Mesendoderm (in vitro differentiated cells): ENCODE measurements around the gene CUZD1.

Experiments
- DNase-seq: peaks from one replicate; pipeline ENCODE4 v3.0.0; 2013
- H2AK5ac ChIP-seq: 2 replicates; pipeline ENCODE4 v1.6.1; 2013; ENCODE audit warnings: low read length, inconsistent platforms
- H2BK120ac ChIP-seq: 2 replicates; pipeline ENCODE4 v1.6.1; 2013; ENCODE audit warnings: low read depth, mild to moderate bottlenecking, low read length, moderate library complexity, mixed read lengths
- H2BK15ac ChIP-seq: replicated peaks from 2 replicates; pipeline ENCODE4 v1.6.1; 2013; ENCODE audit warnings: low read depth, mild to moderate bottlenecking, moderate library complexity
- H2BK5ac ChIP-seq: 2 replicates; pipeline ENCODE4 v1.6.1; 2013; ENCODE audit warnings: low read length, inconsistent platforms
- H3K18ac ChIP-seq: 2 replicates; pipeline ENCODE4 v1.6.1; 2013; ENCODE audit warnings: mild to moderate bottlenecking, low read length, mixed read lengths
- H3K23ac ChIP-seq: one replicate; pipeline ENCODE4 v1.6.1; 2013; ENCODE audit warnings: low read length
- H3K27ac ChIP-seq: 2 replicates; pipeline ENCODE4 v1.5.1; 2013; ENCODE audit warnings: low read depth, mild to moderate bottlenecking, inconsistent platforms, low read length, moderate library complexity
- H3K27me3 ChIP-seq: 2 replicates; pipeline ENCODE4 v1.6.1; 2013; ENCODE audit warnings: low read length, control low read depth, mild to moderate bottlenecking, inconsistent platforms; ENCODE audit not compliant: insufficient read depth, poor library complexity
- H3K36me3 ChIP-seq: 2 replicates; pipeline ENCODE4 v1.6.1; 2013; ENCODE audit warnings: low read length, inconsistent platforms; ENCODE audit not compliant: control insufficient read depth, insufficient read depth
- H3K4ac ChIP-seq: one replicate; pipeline ENCODE4 v1.6.1; 2013; ENCODE audit warnings: low read depth, mild to moderate bottlenecking, low read length, moderate library complexity
- H3K4me1 ChIP-seq: 2 replicates; pipeline ENCODE4 v1.6.1; 2013; ENCODE audit warnings: low read depth, low read length, inconsistent platforms; ENCODE audit not compliant: control insufficient read depth
- H3K4me2 ChIP-seq: 2 replicates; pipeline ENCODE4 v1.6.1; 2013; ENCODE audit warnings: low read length
- H3K4me3 ChIP-seq: 2 replicates; pipeline ENCODE4 v1.5.1; 2013; ENCODE audit warnings: mild to moderate bottlenecking, low read length
- H3K56ac ChIP-seq: one replicate; pipeline ENCODE4 v1.6.1; 2013; ENCODE audit warnings: low read length
- H3K79me1 ChIP-seq: 2 replicates; pipeline ENCODE4 v1.6.1; 2013; ENCODE audit warnings: low read length, inconsistent platforms
- H3K79me2 ChIP-seq: 2 replicates; pipeline ENCODE4 v1.6.1; 2013; ENCODE audit warnings: mild to moderate bottlenecking, low read length; ENCODE audit not compliant: control insufficient read depth, insufficient read depth
- H3K9ac ChIP-seq: 2 replicates; pipeline ENCODE4 v1.6.1; 2013; ENCODE audit warnings: low read length, inconsistent platforms
- H4K5ac ChIP-seq: one replicate; pipeline ENCODE4 v1.6.1; 2013; ENCODE audit warnings: low read length
- H4K8ac ChIP-seq: one replicate; pipeline ENCODE4 v1.6.1; 2013; ENCODE audit warnings: low read depth, mild to moderate bottlenecking, control low read depth, low read length, moderate library complexity
- WGBS: extraction: QIAGEN DNeasy Blood & Tissue Kit; methylation state at CpG from one replicate; pipeline ENCODE4 v1.1.7; 2013; ENCODE audit warnings: low lambda C conversion rate, missing lambda C conversion rate; ENCODE audit not compliant: insufficient coverage; ENCODE audit errors: extremely low coverage; 5-methylcytosine and 5-hydroxymethylcytosine counted together

The CUZD1 gene

GRCh38 chr10:122852261-122852660, 6.6 kb upstream of the CUZD1 start:
- H2BK120ac ChIP-seq: no peak overlapping the region
- H3K4me2 ChIP-seq: no peak overlapping the region
- H3K36me3 ChIP-seq: no peaks in the 10 kb centered on the region
- H3K4ac ChIP-seq: no peak overlapping the region
- no peak overlapping the region for H2AK5ac ChIP-seq
- H4K8ac ChIP-seq: no peak overlapping the region
- H3K23ac ChIP-seq: no peak overlapping the region
- WGBS: no CpG with 5 or more reads among the region's 2 CpGs
- peak overlapping the region; percentile 34 for H2BK5ac ChIP-seq
- H3K56ac ChIP-seq: peak overlapping the region; percentile 34
- peaks cover 11% of the 10 kb centered on the region for H3K4me1 ChIP-seq
- H3K79me2 ChIP-seq: no peaks in the 10 kb centered on the region
- H3K4me3 ChIP-seq: no peak overlapping the region
- no peaks in the 10 kb centered on the region for H3K27me3 ChIP-seq
- H4K5ac ChIP-seq: no peak overlapping the region
- H3K79me1 ChIP-seq: no peaks in the 10 kb centered on the region
- H3K27ac ChIP-seq: no peak overlapping the region
- no peak overlapping the region for H2BK15ac ChIP-seq
- H3K18ac ChIP-seq: no peak overlapping the region
- H3K9ac ChIP-seq: no peak overlapping the region
- no peak for DNase-seq

DNA sequence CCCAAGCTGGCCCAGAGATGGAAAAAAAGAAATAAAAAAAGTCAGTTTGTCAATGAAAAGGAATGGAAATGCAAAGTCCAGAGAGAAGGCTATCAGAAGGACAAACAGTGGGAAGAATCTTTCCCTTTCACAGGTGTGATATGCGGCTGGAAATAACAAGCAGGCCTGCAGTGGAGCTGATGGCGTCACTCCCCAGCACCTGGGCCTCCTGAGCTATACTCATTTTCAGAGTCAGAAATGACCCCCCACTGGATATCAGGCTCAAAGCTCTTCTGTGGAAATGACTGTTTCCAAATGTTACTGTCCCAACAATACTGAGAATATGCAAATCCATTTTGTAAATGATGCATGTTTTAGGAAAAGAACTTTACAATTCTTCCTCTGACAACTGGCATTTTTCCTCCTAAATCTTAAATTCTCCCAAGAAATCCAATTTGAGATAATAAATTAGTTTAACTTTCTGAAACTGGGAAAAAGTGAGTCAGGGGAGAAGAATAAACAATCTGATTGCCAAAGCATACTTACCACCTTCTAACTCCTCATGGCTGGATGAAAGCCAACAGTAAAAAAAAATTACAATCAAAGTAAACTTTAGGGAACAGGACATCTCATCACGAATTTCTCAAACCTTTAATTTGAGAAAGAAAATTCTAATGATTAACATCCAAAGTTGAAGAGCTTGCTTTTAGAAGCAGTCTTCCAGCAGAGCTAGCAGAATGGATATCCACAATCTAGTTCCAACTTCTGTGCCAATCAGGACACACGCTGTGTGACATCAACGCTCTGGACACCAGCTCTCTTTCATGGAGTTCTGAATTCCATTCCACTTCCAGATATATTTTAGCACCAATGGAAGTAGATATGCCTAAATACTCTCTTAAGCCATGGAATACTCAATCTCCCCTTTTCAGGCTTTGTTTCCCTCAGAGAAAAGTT, 5.3 kb upstream of the CUZD1 start:
- Histone ChIP-seq H3K23ac (no peak overlapping the region), H3K56ac (peak overlapping the region; percentile 49), H3K79me2 (no peaks in the 10 kb centered on the region), H2BK5ac (peak overlapping the region; percentile 24), H3K9ac (no peak overlapping the region), H2AK5ac (no peak overlapping the region), H3K4me1 (peaks cover 11% of the 10 kb centered on the region), H4K5ac (no peak overlapping the region), H3K4ac (no peak overlapping the region), H3K36me3 (no peaks in the 10 kb centered on the region), H2BK120ac (no peak overlapping the region), H3K4me3 (no peak overlapping the region), H3K27me3 (no peaks in the 10 kb centered on the region), H4K8ac (no peak overlapping the region), H3K4me2 (no peak overlapping the region), H3K18ac (no peak overlapping the region), H3K27ac (no peak overlapping the region), H2BK15ac (no peak overlapping the region), H3K79me1 (no peaks in the 10 kb centered on the region)
- no CpG with 5 or more reads among the region's 5 CpGs for WGBS
- DNase-seq: peak; percentile 40

GRCh38 chr10:122849900-122850605, 4.4 kb upstream of the CUZD1 start:
- no peak overlapping the region for H3K18ac ChIP-seq
- no peak overlapping the region for H2AK5ac ChIP-seq
- H4K8ac ChIP-seq: no peak overlapping the region
- no peak overlapping the region for H3K9ac ChIP-seq
- no peaks in the 10 kb centered on the region for H3K79me2 ChIP-seq
- H4K5ac ChIP-seq: no peak overlapping the region
- no CpG with 5 or more reads among the region's 12 CpGs for WGBS
- no peak overlapping the region for H2BK120ac ChIP-seq
- no peak overlapping the region for H3K4ac ChIP-seq
- no peaks in the 10 kb centered on the region for H3K79me1 ChIP-seq
- no peak overlapping the region for H2BK15ac ChIP-seq
- peaks cover 11% of the 10 kb centered on the region for H3K4me1 ChIP-seq
- no peak overlapping the region for H3K4me2 ChIP-seq
- peak overlapping the region; percentile 24 for H2BK5ac ChIP-seq
- H3K23ac ChIP-seq: no peak overlapping the region
- peak overlapping the region; percentile 49 for H3K56ac ChIP-seq
- no peaks in the 10 kb centered on the region for H3K27me3 ChIP-seq
- H3K36me3 ChIP-seq: no peaks in the 10 kb centered on the region
- no peak for DNase-seq
- no peak overlapping the region for H3K4me3 ChIP-seq
- H3K27ac ChIP-seq: no peak overlapping the region

GRCh38 chr10:122849090-122849489, 3.4 kb upstream of the CUZD1 start:
- WGBS: no CpG with 5 or more reads among the region's 2 CpGs
- H3K79me2 ChIP-seq: no peaks in the 10 kb centered on the region
- no peaks in the 10 kb centered on the region for H3K79me1 ChIP-seq
- H3K18ac ChIP-seq: no peak overlapping the region
- H3K4me2 ChIP-seq: no peak overlapping the region
- no peak overlapping the region for H3K4ac ChIP-seq
- H4K5ac ChIP-seq: no peak overlapping the region
- H3K23ac ChIP-seq: no peak overlapping the region
- no peak overlapping the region for H4K8ac ChIP-seq
- H3K9ac ChIP-seq: no peak overlapping the region
- H3K4me3 ChIP-seq: no peak overlapping the region
- peaks cover 11% of the 10 kb centered on the region for H3K4me1 ChIP-seq
- no peak for DNase-seq
- H2BK120ac ChIP-seq: no peak overlapping the region
- no peak overlapping the region for H3K56ac ChIP-seq
- no peaks in the 10 kb centered on the region for H3K27me3 ChIP-seq
- no peak overlapping the region for H2BK5ac ChIP-seq
- no peaks in the 10 kb centered on the region for H3K36me3 ChIP-seq
- no peak overlapping the region for H2BK15ac ChIP-seq
- no peak overlapping the region for H2AK5ac ChIP-seq
- H3K27ac ChIP-seq: no peak overlapping the region

DNA sequence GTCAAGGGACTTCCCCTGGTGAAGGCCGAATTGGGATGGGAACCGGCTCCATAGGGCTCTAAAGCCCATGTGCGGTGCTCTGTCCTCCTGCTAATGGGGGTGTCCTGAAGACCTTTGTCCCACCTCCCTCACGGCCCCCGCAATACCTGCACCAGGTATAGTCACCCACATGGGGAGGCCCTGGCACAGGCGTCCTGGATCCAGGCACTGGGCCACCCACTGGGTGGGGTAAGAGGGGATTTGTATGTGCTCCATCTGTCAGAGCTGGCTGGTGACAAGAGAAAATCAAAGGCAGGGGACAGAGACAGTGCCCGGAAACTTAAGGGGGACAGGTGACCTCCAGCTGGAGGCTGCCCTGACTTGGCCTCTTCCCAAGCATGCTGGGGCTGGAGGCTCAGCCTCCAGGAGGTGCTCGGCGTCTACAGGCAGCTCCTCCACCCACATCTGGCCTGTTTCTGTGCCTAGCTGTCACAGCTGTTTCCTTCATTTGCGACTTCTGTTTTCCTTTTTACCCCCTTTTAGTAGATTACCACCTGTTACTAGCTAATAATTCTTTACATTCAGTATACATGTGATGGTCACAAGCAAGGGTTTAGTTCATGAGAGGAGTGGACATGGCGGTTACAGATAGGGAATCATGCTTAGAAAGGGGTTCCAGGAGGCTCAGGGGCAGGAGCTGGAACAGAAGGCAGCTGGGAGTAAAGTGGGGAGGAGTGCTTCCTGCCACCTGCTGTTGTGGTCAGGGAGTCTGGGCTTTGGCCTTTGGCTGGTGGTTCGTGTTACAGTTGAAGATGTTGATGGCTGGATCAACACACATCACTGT, 2.3 kb upstream of the CUZD1 start:
- Histone ChIP-seq H3K4ac (no peak overlapping the region), H4K5ac (no peak overlapping the region), H3K9ac (no peak overlapping the region), H2BK5ac (no peak overlapping the region), H3K27me3 (no peaks in the 10 kb centered on the region), H2BK15ac (no peak overlapping the region), H3K4me1 (peaks cover 11% of the 10 kb centered on the region), H3K79me1 (no peaks in the 10 kb centered on the region), H2BK120ac (no peak overlapping the region), H3K27ac (no peak overlapping the region), H3K18ac (no peak overlapping the region), H3K4me2 (no peak overlapping the region), H2AK5ac (no peak overlapping the region), H3K79me2 (no peaks in the 10 kb centered on the region), H3K4me3 (no peak overlapping the region), H4K8ac (no peak overlapping the region), H3K23ac (no peak overlapping the region), H3K56ac (no peak overlapping the region), H3K36me3 (no peaks in the 10 kb centered on the region)
- DNase-seq: no peak
- WGBS: no CpG with 5 or more reads among the region's 12 CpGs
